Measurements from ENCODE around the gene GTF2A2.
A peak's percentile ranks its signal among the peaks of the same experiment; 100 is the strongest.
"Not testable (repeated sequence)": the region's sequence is repeated elsewhere in the genome, so short reads cannot be mapped to it uniquely, and the experiment has no call there.

Gene GTF2A2, protein sequence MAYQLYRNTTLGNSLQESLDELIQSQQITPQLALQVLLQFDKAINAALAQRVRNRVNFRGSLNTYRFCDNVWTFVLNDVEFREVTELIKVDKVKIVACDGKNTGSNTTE

DNA sequence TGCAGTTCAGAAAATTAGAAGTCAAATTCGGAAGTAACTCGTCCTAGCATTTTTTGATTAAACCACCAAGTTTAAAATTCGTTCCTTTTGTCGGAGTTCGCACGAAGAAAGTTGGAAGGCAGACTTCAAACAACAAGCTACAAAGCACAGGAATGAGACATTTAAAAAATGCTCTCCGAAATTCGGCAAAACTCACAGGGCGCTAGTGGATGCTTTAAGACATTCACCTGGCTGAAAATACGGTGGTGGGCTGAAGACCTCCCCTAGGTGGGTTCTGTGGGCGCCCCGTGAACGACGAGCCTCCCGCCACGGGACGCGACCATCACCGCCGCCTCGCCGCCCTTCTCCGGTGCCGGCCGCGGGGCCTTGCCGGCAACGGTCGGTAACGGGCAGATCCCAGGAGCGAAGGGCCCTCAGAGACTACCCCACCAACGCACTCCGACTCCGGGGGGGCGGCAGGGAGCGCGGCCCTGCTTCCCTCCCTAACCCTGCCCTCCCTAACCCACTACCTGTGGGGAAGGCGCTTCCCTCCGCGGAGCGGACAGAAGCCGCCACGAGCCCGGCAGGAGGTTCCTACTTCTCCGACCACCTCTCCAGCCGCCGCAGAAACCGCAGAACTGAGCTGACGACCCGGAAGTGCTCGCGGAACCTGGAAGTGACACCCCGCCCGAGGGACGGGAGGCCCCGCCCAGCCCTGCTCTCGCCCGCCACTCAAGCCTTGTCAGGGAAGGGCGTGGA lies at the start of gene GTF2A2:
TSS of gene GTF2A2 (minus strand) at position 619 of the 738 bp plus-strand sequence. CDS start 5,238 bp downstream, outside the sequence.
- DNase-seq = peak; percentile 91 to 95

DNA sequence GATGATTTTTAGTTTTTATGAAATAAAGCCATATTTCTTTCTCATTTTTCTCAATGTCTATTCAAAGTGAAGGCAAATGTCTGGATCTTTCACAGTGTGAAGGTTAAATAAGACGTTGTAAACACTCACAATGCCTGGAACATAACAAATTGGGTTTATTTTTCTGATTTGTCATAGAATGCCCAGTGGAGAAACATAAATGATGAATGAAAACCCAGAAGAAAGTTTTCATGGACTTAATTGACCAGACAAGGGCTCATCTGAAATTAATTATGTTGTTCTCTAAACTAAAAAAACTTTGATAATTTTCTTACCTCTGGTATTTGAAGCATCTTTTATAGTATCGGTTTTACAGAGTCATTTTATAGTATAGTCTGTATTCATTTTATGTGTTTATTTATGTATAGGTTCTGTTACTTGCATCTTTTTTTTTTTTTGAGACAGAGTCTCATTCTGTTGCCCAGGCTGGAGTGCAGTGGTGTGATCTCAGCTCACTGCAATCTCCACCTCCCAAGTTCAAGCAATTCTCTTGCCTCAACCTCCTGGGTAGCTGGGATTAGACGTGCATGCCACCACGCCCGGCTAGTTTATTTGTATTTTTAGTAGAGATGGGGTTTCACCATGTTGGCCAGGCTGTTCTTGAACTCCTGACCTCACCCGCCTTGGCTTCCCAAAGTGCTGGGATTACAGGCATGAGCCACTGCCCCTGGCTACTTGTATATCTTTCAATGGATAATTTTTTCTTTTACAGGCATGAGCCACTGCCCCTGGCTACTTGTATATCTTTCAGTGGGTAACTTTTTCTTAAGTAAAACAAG lies 46.9 kb upstream of the GTF2A2 start:
- DNase-seq = no peak

DNA sequence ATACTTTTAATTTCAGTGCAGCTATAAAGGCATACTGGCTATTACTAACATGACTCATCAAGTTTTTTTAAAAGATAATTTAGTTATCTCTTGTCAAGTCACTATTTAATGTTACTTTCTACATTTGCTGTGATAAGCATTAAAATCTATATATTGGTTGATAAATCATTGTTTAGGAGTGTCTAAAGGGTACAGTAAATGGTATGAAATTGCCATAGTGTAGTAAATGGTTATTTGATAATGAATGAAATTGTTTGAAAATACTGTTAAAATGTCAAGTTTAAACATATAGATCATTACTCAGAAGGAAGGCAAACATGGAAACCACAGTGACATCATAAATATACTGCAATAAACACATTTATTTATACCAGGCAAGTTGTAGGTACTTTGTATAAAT lies 45.0 kb upstream of the GTF2A2 start:
- no peak for DNase-seq

DNA sequence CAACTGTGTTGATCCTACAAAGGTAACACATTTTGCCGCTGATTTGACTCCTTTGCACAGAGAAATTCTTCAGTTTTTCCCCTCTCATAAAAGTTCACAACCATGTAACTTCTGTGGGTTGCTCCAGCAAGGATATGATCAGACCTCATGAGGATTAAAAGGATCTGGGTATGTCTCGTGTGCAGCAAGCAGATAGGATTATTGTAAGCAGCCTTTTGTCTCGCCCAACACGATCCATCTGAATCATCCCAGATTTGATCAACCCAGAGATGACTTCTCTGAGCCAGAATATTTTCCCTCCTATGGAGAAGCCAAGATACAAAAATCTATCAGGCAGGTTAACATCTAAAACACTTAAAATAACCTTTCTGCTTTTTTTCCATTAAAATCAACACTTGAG lies 44.6 kb upstream of the GTF2A2 start:
- no peak for DNase-seq

DNA sequence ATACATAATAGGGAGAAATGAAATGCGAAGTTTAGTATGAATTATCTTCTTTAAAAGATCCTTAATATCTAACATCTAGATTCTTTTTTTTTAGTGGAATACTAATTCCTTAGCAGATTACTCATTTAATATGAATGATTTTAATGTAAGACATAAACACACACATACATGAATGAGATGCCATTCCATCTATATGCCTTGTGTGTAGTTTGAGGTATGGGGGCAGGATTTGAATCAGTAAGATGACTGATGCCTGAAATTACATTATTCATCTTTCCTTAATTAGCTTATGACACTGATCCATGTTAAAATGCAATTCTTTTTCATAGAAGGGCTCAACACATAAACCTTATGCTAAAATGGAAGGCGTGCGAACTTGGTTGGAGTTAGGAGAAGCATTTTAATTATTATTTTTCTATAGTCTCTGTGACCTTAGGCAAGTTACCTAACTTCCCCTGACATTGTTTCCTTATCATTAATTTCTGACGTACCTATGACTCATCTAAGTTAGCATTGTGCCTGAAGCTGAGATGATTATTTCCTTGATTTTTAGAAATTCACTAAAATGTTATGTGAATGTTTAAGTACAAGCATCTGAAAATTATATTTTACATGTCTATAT lies 42.6 kb upstream of the GTF2A2 start:
- DNase-seq = no peak

DNA sequence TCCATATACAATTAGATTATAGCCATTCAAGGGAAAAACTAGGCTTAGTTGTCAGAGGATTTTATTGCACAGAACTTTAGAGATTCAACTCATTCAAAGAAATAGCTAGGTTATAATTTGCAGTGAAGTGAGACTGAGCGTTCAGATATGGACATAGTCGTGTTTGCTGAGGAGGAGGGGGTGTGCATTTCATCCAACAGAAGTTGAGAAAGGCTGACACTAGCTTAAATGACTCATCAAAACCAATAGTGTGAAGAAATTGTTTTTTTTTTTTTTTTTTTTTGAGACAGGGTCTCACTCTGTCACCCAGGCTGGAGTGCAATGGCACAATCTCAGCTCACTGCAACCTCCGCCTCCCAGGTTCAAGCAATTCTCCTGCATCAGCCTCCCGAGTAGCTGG lies 40.8 kb upstream of the GTF2A2 start:
- DNase-seq = not testable (repeated sequence)

DNA sequence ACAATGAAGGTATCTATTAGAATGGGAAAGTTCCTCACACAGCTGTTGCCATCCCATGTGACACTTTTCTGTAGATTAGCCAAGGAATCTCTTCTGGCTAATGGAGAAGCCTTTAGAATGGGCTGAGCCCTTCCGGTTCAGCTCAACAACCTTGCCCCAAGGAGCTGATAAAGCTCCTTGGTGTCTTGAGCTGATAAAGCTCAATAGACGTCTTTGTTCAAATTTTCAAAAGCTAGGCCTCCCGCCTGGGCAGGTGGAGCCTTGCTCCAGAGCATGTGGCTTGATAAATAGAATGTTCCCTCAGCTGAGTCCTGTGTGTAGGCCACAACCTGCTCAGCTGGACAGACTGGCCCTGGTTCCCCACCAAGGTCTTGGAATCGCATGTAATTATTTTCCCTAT lies 39.0 kb upstream of the GTF2A2 start:
- no peak for DNase-seq

DNA sequence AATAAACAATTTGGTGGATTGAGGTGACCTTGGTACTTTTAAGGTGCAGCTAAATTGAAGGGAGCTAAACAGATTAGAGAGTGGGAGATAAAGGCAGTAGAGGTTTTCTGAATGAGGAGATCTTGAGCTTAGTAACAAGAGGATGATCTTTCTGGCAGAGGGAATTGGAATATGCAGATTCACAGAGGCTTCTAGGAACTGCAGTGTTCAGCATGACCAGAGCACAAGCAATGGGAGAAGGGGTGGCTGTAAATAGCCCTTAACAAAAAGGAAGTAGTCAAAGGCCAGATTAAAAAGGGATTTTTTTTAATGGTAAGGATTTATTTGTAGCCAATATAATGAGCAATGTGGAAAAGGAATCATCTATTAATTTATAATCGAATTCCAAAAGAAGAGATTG lies 37.5 kb upstream of the GTF2A2 start:
- DNase-seq = no peak

DNA sequence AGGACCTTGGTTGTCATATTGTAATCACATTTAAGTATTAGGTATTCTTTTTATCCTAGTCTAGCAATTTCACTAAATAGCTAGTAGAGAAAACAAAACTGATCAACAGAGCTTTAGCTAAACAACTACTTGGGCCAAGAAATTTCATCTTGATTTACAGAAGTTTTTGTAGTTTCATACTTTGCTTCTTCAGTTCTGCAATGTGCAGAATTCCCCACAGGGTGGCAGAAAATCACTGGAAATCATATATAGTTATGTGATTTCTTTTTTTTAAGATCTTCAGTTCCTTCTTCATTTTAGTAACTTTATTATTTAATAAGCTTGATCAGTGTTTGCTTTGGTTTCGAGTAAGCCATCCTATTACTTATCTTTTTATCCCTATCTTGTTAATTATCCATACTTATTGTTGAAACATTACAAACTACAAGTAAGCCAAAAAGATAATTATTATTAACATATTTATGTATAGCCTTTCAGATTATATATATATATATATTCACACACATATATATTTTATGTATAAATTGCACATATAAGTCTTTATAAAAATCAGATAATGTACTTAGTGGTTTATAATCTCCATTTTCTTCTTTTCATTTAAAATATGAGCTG lies 34.0 kb upstream of the GTF2A2 start:
- peak; percentile 57 to 87 for DNase-seq

DNA sequence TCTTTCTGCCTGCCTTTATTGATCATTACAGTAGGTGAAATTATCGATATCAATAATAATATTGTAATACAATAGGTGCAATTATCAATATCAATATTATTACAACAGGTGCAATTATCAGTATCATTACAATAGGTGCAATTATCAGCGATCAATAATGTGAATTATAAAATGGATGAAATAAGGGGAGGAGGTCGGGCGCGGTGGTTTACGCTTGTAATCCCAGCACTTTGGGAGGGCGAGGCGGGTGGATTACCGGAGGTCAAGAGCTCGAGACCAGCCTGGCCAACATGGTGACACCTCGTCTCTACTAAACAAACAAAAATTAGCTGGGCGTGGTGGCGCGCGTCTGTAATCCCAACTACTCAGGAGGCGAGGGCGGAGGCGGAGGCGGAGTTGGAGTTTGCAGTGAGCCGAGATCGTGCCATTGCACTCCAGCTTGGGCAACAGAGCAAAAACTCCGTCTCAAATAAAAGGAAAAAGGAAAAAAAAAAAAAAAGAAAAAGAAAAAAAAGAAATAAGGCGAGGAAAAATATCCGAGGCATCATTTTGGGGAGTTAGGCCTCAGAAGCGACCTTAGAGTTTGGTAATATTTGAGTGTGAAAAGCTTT lies 32.4 kb upstream of the GTF2A2 start:
- DNase-seq = peak; percentile 69 to 83

DNA sequence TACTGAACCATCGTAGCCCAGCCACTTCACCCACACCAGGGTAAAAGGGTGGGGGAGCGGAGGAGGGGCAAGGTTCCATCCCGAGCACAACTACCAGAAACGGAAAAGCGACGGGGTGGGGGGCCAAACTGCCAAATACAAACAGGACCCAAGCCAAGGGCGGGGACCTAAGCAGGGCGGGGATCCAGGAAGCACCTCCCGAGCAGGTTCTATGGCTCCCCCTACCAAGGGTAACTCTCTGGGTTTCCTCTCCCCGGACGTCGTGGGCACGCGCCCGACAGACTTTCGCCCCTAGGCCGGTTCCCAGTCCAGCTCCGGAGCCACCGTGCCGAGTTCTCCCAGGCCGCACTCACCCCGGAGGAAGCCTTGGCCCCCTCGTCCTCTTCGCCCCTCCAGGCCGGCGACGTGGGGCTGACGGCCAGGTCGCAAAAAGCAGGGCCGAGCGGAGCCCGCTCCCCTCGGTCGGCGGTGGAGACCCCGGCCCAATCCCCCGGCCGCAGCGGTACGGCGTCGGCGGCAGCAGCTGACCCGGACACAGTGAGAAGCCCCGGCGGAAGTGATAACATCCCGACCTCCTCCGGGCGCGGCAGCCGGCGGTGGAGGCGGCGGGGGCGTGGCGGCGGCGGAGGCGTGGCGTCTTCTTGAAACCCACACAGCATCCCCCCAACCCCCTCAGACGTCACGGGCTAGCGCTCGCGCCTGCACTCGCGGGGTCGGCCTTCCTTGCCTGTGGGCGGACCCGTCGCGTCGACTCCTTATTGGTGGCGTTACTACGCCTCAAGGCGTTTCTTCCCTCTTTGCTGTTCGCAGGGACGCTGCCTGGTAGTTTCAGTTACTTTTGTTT lies 31.7 kb upstream of the GTF2A2 start, which contains the start of gene BNIP2:
TSS of gene BNIP2 (minus strand) at position 539 of the 844 bp plus-strand sequence. CDS start 6,863 bp downstream, outside the sequence.
- peak; percentile 91 to 98 for DNase-seq

DNA sequence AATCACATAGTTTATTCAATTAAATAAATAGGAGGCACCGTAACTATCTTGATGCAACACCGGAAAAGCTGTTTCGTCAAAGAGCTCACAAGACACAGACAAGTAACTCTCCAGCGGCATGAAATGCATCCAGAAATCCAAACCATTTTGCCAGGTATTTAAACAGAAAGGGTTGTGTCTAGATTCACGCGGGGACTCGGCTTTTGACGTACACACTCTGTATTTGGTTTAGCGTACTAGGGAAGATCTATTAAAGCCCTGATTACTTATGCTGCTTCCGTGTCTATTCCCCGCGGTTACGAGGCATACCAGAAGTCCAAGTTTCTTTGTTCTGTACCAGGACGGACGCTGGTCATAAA lies 31.1 kb upstream of the GTF2A2 start:
- peak; percentile 74 to 77 for DNase-seq

DNA sequence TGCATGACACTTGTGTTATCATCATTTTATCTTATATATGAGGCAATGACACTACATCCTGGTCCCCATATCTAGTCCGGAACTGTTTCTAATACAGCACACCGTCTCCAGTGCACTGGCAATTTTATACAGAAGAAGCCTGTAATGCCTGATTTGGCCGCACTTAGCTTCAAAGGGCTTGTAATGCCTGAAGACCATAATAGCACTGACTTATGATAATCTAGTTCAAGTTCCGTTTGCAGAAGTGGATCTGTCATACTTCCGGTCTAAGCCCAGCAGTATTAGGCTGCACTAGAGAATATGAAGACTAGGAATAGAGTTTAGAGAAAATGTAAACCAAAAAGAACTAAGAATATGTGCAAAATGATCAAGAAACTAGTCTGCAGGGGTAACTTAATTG lies 30.5 kb upstream of the GTF2A2 start:
- DNase-seq = peak; percentile 64 to 68

DNA sequence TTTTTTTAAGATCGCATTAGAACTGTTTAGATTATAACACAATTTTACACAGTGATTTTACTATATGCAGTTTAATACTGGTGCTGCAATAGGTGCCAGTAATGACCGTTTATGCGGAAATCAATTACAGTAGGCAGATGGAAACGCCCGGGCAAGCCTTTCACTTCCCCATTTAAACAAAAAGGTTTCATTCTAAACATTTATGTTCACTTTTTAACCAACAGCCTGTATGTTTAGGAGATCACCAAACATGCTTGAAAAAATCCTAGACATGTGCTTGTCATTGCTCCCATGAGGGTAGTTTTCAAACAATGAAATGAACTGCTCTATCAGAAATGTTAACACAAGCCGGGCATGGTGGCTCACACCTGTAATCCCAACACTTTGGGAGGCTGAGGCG lies 29.1 kb upstream of the GTF2A2 start:
- DNase-seq = peak; percentile 76 to 79

DNA sequence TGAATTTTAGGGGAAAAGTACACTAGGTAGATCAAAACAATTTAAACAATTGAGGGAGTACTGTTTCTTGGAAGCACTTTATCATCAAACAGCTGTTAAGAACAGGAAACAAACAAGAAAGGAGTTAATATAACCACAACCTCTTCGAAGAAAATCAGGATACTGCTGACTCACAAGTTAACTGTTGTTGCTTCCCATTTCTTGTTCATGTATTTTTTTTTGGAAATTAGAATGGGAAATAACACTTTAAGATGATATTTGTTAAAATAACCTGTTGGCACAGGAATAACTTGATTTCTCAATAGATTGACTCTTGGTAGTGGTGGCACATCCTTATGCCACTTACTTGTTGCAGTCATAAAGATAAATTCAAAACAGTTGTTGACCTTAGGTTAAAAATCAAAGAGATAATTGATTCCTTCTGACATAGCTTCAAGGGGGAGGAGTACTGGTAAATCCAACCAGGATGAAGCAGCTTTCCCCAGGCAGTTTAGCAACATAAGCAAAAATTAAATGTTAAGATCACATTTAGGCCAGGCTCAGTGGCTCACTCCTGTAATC lies 28.5 kb upstream of the GTF2A2 start:
- peak in 1 of 2 donors; percentile 34 for DNase-seq

DNA sequence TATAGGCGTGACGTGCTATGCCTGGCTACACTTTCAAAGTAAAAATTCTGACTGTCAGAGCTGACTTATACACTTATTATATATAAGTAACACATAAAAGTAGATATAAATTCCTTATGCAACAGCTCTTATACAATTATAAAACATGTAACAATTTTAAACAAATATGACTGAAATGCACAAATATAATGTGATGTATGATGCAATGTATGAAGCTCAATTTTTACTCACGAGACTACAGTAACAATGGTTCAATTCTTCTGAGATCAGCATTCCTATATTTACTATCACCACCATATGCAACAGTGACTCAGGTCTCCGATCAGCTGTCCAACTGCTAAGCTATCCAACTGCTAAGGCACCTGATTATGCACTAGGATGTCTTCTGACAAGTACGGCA lies 23.6 kb upstream of the GTF2A2 start:
- DNase-seq = no peak

DNA sequence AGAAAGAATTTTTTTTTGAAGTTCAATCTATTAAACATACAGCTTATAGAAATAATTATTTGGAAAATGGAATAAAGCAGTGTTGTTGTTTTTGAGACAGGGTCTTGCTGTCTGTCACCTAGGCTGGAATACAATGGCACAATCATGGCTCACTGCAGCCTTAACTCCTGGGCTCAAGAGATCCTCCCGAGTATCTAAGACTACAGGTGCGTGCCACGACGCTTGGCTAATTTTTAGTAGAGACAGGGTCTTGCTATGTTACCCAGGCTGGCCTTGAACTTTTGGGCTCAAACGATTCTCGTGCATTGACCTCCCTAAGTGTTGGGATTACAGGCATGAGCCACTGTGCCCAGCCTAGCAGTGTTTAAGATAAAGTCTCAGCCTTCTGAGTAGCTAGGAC lies 23.0 kb upstream of the GTF2A2 start:
- DNase-seq = no peak

DNA sequence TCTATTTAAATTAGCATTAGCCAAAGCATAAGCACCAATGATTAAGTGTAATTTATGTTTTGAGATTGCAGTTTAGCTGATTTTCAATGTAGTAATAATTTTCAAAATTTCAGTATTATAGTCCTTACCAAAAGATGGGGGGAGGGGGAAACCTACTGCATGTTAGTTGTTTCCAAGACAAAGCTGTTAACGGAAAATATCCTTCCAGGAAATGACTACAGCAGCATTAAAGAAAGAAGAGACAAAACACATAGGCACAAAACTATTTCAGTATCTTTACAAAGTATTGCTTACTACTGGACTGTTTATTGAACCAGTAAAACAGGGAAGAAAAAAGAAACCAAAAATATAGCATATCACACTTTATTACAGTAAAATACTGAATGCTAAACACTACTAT lies 21.3 kb upstream of the GTF2A2 start:
- DNase-seq = no peak

DNA sequence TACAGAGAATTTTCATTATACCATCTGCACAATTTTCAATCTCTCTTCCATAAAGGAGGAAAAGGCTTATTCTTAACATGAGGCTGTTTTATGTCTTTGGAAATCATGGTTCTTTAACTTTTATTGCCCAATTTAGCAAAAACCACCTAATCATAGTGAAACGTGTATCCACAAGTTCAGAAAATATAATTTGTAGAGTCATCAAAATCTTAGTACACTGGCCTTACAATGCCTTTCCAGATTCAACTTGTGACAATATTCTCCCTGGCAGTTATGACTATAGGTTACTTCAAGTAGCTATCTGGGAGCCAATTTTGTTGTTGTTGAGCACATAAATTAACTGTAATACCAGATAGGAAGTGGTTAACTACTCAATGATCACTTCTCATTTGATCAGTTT lies 20.9 kb upstream of the GTF2A2 start:
- no peak for DNase-seq

DNA sequence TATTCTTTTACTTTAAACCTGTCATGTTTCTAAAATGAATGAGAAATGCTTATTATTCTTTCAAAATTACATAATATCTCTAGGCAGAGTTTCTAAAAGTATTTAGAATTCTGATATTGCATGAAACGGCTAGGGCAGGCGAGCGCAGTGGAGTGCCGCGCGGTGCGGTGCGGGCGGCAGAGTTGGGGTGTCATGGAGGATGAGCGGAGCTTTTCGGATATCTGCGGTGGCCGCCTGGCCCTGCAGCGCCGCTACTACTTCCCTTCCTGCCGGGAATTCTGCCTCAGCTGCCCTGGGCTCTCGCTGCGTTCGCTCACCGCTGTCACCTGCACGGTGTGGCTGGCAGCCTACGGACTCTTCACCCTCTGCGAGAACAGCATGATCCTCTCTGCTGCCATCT lies 19.2 kb upstream of the GTF2A2 start:
- DNase-seq = no peak

DNA sequence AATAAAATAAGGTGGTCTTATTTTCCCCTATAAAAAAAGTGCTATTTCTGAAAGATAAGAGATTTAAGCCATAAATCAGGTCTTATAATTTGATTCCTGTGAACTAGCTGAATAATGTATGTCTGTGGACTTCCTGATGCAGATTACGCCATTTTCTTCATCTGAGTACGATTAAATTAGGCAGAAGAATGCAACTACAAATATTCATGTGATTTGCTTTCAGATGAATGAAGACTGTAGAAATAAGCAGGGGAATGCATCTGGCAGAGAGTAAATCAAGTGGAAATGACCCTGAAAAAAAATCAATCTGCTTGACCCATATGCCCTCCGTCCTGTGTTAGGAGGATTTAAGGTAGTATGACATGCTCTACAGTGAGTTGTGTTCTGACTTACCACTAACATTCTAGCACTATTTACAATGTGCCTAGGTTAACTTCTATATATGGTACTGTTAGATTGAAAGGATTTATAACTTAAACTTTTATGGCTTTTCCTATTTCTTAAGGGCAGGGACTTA lies 17.1 kb upstream of the GTF2A2 start:
- no peak for DNase-seq

All from inflammatory macrophage treated with lipopolysaccharide for 1 hour (primary cell).